Fibroblast of the conjunctiva (primary cell): ENCODE results near the gene SYNJ2.
"Not testable (repeated sequence)": the region's sequence is repeated elsewhere in the genome, so short reads cannot be mapped to it uniquely, and the experiment has no call there.

Experiments used
- DNase-seq: peaks from one replicate; pipeline ENCODE4 v3.0.0-alpha.2; 2010; ENCODE audit warnings: low read depth

Gene SYNJ2

DNA sequence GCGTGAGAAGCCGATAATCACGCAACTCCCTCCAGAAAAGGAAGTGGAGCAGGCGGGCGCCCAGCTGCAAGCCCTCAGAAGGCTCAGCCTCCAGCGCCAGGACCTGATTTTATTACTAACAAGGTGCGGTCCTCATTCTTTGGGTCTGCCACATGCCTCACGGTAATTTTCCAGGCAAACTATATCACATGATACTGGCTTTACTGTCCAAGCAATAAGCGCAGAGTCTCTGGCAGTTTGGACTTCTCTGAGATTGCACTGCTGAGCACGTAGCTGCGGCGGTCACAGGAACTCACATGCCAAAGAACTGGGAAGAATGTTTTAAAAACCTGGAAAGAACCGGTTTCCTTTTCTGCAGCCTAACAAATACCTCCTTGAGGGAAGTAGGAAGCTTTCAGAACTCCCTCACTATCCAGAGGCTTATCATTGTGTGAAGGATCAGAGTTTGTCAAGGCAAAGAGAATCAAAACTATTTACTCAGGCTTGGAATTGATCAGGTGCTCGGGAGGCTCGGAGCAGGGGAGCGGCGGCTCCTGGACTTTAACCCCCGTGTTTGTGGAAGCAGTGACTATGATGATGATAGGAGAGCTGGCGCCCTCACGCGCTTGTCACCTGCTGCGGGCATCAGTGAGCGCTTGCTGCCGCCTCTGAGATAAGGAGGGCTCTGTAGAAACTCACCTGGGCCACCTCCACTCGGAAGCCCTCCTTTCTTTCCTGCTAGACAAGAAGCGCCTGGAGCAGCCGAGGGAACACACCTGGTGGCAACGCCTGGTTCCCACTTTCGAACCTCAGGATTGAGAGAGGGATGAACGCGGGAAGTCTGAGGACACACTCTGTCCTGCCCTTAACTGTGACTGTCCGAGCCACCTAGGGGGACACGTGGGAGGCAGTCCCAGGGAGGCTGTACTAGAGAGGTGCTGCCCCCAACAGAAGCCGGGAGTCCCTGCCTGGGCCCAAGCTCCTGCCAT is 27.2 kb upstream of the SYNJ2 start:
- DNase-seq: no peak

DNA sequence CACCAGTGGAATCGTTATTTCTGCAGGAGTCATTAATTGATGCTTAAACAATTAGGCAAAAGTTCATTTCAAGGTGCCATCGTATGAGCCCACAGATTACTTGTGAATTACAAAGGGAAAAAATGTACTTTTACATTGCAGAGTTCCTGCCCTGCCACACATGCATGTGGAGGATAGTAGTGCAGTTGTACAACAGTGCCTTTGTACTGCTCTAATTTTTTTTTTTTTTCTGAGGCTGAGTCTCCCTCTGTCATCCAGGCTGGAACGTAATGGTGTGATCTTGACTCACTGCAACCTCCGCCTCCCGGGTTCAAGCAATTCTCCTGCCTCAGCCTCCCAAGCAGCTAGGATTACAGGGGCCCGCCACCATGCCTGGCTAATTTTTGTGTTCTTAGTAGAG is 26.0 kb upstream of the SYNJ2 start:
- DNase-seq: no peak

DNA sequence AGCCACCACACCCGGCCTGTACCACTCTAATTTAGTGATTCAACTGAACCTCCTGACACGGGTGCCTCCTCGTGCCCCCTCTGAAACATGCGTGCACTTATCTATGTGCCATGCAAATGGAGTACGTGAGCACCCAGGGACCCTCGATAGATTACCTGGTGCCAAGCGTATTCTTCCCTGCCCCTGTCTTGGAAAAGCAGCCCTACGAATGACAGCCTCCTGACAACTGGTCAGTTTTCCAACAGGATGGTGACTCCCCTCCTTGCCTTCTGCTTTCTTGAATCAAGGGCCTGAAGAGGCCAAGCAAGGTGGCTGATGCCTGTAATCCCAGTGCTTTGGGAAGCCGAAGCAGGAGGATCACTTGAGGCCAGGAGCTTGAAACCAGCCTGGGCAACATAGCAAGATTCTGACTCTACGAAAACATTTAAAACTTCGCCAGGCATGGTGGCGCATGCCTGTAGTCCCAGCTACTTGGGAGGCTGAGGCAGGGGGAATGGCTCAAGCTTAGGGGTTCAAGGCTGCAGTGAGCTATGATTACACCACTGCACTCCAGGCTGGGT is 25.4 kb upstream of the SYNJ2 start:
- DNase-seq: no peak

DNA sequence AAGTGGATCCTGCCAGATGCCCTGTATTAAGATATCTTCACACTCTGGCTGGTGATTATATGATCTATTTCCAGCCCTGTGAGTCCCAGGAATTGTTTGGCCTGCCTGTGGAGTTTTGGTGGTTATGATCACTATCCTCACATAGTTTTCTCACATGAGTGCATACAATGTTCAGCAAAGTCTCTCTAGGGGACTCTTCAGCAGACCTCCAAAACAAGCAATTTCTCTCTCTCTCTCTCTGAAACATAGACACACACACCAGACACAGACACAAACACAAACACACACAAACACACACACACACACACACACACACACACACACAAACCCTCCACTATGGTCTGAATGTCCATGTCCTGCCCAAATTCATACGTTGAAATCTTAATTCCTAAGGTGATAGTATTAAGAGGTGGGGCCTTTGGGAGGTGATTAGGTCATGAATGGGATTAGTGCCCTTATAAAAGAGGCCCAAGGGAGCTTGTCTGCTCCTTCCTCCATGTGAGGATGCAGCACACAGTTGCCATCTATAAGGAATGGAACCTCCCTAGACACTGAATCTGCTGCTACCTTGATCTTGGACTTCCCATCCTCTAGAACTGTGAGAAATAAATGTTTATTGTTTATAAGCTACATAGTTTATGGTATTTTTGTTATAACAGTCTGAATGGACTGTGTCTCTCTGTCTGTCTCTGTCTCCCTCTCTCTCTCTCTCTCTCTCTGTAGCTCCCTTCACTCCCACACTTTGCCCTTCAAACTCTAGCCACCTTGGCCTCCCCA is 22.0 kb upstream of the SYNJ2 start:
- DNase-seq: no peak

DNA sequence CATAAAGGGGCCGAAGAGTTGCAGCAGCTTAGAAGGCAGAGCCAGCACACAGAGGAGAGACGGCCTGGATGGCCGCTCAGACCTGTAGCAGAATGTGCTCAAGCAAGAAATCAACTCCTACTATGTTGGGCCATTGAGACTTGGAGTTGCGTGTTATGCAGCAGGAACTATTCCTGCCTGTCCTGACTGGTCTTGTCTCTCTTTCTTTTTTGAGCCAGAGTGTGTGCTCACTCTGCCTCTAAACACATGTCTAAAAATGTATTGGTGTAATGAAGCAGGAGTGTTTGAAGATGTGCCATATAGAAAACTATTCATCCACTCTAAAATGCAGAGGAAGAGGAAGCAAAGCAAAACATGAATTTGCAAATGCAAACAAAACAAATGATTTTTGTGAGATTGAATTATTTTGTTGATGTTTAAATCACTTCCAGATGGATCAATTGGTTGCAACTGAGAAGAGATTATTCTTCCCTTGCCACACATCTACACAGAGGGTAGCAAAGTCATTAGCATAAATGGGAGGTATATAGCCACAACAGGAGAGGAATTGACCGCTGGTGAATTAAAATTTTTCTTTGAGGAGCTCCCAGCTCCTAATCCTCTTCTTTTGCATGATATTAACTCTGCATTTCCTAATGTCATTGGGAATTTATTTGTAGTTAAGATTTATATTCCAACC is 20.4 kb upstream of the SYNJ2 start:
- DNase-seq: no peak

DNA sequence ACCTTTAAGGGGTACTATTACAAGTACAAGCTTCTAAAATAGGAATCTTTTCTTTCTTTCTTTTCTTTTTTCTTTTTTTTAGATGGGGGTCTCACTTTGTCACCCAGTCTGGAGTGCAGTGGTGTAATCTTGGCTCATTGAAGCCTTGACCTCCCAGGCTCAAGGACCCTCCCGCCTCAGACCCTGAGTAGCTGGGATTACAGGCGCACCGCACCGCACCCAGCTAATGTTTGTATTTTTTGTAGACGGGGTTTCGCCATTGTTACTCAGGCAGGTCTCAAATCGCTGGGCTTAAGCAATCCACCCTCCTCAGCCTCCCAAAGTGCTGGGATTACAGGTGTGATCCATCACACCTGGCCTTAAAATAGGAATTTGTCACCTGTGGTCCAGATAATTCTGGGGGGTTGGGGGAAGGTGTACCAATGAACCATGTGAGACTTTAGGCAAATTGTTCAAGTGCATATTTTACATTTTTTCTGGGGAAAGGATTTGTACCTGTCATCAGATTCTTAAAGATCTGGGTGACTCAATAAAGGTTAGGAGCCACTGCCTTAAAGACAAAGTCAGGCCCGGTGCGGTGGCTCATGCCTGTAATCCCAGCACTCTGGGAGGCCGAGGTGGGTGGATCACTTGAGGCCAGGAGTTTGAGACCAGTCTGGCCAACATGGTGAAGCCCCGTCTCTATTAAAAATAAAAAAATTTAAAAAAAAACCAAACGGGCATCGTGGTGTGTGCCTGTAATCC is 19.7 kb upstream of the SYNJ2 start:
- no peak for DNase-seq

DNA sequence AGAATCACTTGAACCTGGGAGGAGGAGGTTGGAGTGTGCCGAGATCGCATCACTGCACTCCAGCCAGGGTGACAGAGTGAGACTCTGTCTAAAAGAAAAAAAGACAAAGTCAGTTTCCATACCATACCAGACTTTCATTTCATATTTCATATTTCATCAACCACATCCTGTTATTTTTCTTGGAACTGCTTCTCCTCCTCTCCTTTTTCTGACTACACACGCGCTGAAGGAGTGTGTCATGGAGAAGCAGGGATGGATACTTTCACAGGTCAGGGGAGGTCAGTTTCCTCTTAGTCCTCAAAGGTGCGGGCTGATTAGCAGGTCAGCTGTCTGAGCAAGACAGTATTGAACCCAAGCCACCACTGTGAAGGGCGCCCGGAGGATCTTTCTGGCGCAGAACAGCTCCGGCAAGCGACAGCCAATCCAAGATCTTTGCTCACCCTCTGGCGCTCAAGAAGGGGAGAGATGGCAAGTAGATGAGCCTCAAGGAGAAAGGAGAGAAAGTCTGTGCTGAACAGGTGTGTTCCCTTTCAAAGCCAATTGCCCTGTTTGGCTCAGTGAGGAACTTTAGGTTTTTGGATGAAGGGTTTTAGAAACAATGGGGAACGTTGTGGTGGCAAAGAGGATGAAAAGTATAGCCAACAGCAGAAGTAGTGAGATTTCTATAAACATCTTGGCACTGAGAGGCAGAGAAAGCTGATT is 18.9 kb upstream of the SYNJ2 start:
- DNase-seq: no peak

DNA sequence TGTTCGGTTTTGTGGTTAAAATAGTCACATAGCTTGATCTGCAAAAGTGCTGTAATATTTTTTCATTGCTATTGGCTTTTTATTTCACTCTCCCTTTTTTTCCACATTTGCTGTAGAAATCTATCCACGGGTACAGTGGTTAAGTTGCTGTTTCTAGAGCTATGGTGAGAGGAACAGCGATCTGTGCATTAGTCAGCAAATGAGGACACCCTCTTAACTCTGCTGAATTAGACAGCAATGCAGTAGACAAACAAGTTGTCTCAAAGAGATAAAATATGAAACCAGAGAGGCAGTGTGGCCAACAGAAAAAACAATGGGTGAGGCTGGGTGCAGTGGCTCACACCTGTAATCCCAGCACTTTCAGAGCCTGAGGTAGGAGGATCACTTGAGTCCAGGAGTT is 17.6 kb upstream of the SYNJ2 start:
- DNase-seq: no peak

DNA sequence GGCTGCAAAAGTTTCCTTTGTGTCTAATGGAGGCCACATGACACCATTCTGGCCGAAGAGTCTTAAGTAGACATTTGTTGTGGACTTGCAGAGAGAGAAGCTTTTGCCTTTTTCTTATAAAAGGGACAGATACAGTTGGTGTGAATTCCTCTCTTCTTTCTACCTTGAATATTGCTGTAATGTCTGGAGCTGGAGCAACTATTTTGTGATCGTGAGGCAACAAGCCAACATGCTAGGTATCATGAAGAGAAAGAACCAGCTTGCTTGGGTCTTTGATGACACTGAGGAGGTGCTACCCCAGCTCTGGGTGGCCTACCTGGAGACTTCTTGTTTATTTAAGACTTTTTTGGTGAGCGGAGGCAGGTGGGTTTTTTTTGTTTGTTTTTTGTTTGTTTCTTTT is 16.3 kb upstream of the SYNJ2 start:
- no peak for DNase-seq

DNA sequence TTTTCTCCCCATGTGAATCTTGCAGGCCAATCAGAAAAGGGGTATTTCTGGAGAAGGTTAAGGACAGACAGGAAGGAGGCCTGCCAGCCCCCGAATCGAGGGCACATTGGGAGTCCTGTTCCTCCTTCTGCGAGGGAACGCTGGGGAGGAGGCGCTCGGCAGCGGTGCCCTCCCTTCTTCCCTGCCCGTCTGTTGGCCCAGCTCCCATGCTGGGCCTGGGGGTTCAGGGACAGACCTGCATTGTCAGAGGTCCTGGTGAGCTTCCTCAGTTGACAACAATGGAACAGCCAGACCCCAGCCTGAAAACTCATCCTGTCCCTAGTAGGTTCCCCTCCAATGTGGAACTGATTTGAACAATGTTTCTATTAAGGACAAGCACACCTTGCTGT is 15.1 kb upstream of the SYNJ2 start:
- DNase-seq: no peak

DNA sequence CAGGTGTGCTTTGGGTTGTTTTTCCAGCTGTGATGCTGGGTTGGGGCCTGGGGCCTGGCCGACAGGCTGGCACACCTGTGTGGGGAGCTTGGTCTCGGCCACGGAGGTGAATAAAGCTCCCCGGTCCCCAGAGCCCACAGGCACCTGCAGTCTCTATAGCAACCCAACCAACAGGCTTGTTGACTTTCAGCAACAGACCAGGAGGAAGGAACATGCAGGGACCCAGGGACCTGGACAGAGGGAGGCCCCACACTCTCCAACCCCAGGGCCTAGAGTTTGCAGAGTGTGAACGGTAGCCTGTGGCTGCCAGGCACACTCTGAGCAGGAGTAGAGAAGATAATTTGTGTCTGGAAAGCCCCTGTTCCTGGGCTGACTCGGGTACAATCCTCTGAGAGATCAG is 14.6 kb upstream of the SYNJ2 start:
- DNase-seq: no peak

DNA sequence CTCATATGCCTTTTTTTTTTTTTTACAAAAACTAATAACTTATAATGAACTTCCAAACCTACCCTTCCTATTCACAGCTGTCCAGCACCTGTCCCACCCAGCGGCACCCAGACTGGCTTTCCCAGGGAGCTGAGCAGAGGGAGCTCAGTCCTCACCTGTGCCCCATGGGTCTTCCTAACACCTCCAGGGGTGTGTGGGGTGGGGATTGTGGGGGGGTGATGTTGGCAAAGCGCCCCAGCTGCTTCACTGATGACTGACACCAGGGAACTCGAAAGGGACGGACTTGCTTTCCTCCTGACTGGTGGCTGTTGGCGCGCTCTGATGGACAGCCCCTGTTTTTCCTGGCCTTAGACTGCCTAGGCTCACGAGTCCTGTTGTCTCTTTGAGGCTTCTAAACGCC is 14.2 kb upstream of the SYNJ2 start:
- no peak for DNase-seq

DNA sequence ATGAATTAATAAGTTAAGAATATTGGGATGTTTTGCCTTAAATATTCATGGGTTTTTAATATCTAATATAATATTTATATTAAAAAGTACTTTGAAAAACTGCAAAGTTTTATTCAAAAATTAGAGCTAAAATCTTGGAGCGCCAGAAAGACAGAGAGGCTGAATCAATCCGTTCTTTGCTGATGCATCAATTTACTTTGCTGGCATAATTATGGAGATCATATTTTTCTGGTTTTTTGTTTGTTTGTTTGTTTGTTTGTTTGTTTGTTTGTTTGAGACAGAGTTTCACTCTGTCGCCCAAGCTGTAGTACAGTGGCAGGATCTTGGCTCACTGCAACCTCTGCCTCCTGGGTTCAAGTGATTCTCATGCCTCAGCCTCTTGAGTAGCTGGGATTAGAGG is 9.5 kb upstream of the SYNJ2 start:
- not testable (repeated sequence) for DNase-seq

DNA sequence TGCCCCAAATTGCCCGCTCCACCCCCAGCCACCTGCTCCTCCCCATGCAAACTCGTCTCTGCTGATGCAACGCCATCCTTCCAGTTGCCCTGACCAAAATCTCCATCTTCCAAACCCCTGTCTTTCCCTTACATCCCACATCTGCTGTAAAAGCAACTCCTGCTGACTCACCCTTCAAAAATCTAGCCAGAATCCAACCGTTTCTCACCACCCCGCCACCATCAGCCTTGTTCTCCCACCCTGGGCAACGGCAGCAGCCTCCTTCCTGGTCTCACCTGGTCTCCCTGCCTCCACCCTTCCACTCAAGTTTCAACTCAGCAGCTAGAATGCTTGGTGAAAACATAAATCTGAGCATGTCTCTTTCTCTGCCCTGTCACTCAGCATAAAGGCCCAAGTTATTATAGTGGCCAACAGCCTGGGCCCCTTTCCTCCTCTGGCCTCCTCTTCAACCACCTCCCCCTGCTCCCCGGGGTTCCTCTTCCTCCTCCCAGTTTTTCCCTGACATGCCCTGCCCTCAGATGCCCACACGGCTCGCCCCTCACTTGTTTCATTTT is 7.2 kb upstream of the SYNJ2 start:
- DNase-seq: no peak

DNA sequence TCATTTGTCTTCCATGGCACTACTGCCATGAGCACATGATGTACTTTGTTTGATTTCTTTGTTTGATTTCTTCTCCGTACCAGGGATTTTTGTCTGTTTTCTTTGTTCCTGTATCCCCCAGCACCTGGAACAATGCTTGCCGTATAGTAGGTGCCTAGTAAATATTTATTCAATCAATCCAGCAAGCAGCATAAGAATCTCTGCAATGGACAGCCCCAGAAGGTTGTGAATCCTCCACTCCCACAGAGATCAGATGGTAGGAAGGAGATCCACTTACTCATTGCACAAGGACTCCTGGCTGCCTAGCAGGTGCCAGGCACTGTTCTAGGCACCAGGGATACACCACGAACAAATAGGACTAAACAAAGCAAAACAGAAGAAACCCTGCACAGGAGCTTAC is 6.7 kb upstream of the SYNJ2 start:
- no peak for DNase-seq

DNA sequence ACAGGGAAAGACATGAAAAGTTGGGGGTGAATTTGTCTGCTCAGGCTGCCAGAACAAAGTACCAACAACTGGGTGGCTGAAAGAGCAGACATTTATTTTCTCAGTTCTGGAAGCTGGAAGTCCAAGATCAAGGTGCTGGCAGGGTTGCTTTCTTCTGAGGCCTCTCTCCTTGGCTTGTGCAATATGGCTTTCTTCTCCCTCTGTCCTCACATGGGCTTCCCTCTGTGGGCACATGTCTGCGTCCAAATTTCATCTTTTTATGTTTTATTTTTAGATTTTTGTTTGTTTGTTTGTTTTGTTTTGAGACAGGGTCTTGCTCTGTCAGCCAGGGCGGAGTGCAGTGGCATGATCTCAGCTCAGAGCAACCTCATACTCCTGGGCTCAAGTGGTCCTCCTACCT is 6.2 kb upstream of the SYNJ2 start:
- no peak for DNase-seq

DNA sequence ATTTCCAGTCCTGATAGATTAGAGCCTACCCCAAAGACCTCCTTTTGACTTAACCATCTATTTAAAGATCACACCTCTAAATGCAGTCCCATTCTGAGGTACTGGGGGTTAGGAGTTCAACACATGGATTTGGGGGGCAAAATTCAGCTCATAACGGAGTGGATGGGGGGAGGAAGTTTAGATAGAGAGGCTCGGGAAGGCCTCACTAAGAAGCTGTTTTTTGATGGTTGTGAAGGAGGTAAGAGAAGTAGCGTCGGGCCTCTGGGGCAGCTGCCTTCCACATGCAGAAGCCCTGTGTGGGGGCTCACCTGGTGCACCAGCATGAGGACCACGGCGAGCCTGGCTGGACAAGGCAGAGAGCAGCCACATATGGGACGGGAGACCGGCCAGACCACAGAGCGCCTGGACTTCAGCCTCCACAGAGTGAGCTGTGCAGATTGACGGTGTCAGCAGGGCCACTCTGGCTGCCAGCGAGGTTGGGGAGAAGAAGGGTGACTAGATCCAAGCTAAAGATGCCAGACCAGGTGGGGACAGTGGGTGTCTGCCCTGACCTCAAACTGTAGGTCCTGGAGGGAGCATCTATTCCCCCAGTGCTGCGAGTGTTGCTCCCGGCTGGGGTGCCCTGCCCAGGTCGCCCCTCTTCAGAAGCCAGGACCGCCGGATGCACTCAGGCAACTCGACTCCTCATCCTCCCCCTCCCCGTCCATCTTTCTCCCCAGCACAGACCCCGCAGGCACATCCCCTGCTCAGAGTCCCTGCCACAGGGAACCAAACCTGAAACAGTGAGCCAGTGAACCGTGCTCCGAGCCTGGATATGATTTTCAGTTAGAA is 5.1 kb upstream of the SYNJ2 start:
- DNase-seq: no peak

DNA sequence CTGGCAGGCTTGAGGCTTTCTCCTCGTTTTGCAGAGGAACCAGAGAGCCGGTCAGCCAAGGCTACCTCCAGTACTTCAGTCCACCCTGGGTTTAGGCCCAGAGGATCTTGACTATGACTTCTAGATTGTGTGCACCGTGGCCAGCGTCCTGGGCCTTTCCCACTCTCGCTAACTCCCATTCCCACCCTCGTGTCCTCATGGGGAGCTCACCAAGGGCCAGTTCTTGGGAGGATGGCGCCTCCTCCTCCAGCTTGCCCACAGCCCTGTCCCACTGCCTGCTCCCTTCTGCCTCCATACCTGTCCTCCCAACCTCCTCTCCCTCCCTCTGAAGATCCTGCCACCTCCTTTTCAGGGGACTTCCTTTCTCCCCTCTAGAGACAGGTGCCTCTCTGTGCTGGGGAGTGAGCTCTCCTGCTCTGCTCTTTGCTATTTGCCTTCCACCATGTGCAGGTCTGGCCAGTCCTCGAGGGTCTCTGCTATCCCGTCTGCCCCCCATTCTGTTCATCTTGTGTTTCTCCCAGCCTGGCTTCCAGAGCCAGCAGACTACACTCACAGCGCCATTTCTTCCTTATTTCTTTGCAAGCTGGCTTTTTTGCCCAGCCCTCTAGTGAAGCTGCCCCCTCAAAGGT is 4.4 kb upstream of the SYNJ2 start:
- no peak for DNase-seq

DNA sequence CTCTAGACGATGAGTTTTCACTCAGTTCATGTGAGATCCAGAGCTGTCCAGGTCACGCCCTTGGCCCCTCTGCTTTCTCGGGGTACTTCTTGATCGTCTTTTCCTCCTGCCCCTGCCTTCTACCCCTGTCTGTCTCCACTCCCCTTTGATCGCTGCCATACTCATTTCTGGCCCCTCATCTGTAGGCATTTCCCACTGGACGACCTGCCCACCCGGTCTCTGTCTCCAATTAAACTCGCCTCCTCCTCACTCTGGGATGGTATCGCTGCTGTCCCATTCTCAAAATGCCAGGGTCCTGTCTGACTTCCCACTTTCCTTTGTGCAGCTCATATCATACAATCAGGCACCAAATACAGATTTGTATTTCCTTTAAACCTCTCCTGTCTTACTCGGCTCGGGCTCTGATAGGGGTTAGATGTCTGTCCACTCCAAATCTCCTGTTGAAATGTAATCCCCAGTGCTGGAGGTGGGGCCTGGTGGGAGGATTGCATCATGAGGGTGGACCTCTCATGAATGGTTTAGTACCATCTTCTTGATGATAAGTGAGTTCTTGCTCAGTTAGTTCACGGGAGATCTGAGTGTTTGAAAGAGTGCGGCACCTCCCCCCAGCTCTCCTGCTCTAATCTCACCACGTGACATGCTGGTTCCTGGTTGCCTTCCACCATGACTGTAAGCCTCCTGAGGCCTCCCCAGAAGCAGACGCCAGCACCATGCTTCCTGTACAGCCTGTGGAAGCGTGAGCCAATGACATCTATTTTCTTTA is 3.5 kb upstream of the SYNJ2 start:
- no peak for DNase-seq
